CD14-positive monocyte (primary cell): ENCODE measurements around the gene PRPF31. TPM values are rescaled to one million over a fixed set of nuclear protein-coding genes. Genes with fewer than 3 reads are reported as not detected.
A peak's percentile ranks its signal among the peaks of the same experiment; 100 is the strongest.

Experiments
- DNase-seq, 3 donors: peaks; one replicate each; pipeline ENCODE4 v3.0.0-alpha.2; 2011 to 2022
- H2AFZ ChIP-seq: 2 replicates; pipeline ENCODE4 v1.6.0; 2012; ENCODE audit warnings: mild to moderate bottlenecking, low read depth, low read length, inconsistent platforms; ENCODE audit not compliant: insufficient read depth, poor library complexity, severe bottlenecking
- H3K27ac ChIP-seq, 2 donors: 1 replicate in 1 of 2; 2 replicates in 1 of 2; pipeline ENCODE4 v1.5.1; 2012 to 2013; ENCODE audit warnings: low read length in 2 of 2, control low read depth in 1 of 2, inconsistent platforms in 1 of 2, low read depth in 1 of 2, mild to moderate bottlenecking in 1 of 2
- H3K27me3 ChIP-seq, 2 donors: one replicate each; pipeline versions ENCODE4 v1.6.0 to v1.6.1; 2011 to 2013; ENCODE audit warnings: low read length in 2 of 2; ENCODE audit not compliant: control insufficient read depth in 2 of 2, insufficient read depth in 2 of 2
- H3K36me3 ChIP-seq, 2 donors: replicated peaks in 1 of 2; 1 replicate in 1 of 2; 2 replicates in 1 of 2; pipeline versions ENCODE4 v1.5.1 to v1.6.1; 2012 to 2013; ENCODE audit warnings: low read length in 2 of 2, control low read depth in 1 of 2, inconsistent platforms in 1 of 2, mild to moderate bottlenecking in 1 of 2; ENCODE audit not compliant: insufficient read depth in 2 of 2, control insufficient read depth in 1 of 2
- H3K4me1 ChIP-seq, 2 donors: 1 replicate in 1 of 2; 2 replicates in 1 of 2; pipeline versions ENCODE4 v1.5.1 to v1.6.1; 2012 to 2013; ENCODE audit warnings: low read length in 2 of 2, control low read depth in 1 of 2, inconsistent platforms in 1 of 2, mild to moderate bottlenecking in 1 of 2, moderate library complexity in 1 of 2; ENCODE audit not compliant: insufficient read depth in 2 of 2, control insufficient read depth in 1 of 2
- H3K4me2 ChIP-seq: replicated peaks from 2 replicates; pipeline ENCODE3; 2012; ENCODE audit warnings: low read length, moderate library complexity, mild to moderate bottlenecking; ENCODE audit not compliant: poor library complexity, severe bottlenecking; ENCODE audit errors: extremely low read depth
- H3K4me3 ChIP-seq, 3 experiments: fragments of 200-600 bp in 1 of 3; sonication (generic) in 1 of 3; replicated peaks in 1 of 3; 1 replicate in 2 of 3; 2 replicates in 1 of 3; pipeline ENCODE4 v1.5.1; 2011 to 2013; ENCODE audit warnings: low read length in 3 of 3, mild to moderate bottlenecking in 3 of 3, control low read depth in 2 of 3, low read depth in 2 of 3, inconsistent platforms in 1 of 3, moderate library complexity in 1 of 3
- H3K79me2 ChIP-seq: 2 replicates; pipeline ENCODE4 v1.6.0; 2012; ENCODE audit warnings: mild to moderate bottlenecking, control low read depth, inconsistent platforms, low read length, moderate library complexity; ENCODE audit not compliant: insufficient read depth
- H3K9ac ChIP-seq: 2 replicates; pipeline ENCODE4 v1.6.0; 2017; ENCODE audit warnings: low read length, mild to moderate bottlenecking; ENCODE audit not compliant: insufficient read depth, poor library complexity, severe bottlenecking
- H3K9me3 ChIP-seq, 2 donors: replicated peaks in 1 of 2; 1 replicate in 1 of 2; 2 replicates in 1 of 2; pipeline versions ENCODE4 v1.5.1 to v1.6.1; 2012 to 2013; ENCODE audit warnings: low read length in 2 of 2, control low read depth in 1 of 2; ENCODE audit not compliant: control insufficient read depth in 1 of 2, insufficient read depth in 1 of 2
- H4K20me1 ChIP-seq: 2 replicates; pipeline ENCODE4 v1.6.0; 2012; ENCODE audit warnings: mild to moderate bottlenecking, low read length, control low read depth, moderate library complexity; ENCODE audit not compliant: insufficient read depth
- H3K27ac Mint-ChIP-seq, 7 donors: one replicate each; pipeline ENCODE4 v1.8.0; 2020; ENCODE audit warnings: mild to moderate bottlenecking in 7 of 7, mixed read lengths in 7 of 7, moderate library complexity in 6 of 7, inconsistent platforms in 2 of 7
- H3K27me3 Mint-ChIP-seq, 3 donors: one replicate each; pipeline ENCODE4 v1.8.0; 2021 to 2022; ENCODE audit warnings: low read depth in 3 of 3, mild to moderate bottlenecking in 3 of 3, mixed read lengths in 3 of 3, moderate library complexity in 3 of 3, inconsistent platforms in 1 of 3
- H3K36me3 Mint-ChIP-seq, 2 donors: one replicate each; pipeline ENCODE4 v1.8.0; 2020; ENCODE audit warnings: mixed read lengths in 2 of 2, inconsistent platforms in 1 of 2, mild to moderate bottlenecking in 1 of 2
- H3K4me1 Mint-ChIP-seq: one replicate; pipeline ENCODE4 v1.8.0; 2020; ENCODE audit warnings: mild to moderate bottlenecking, mixed read lengths
- H3K4me3 Mint-ChIP-seq, 2 donors: one replicate each; pipeline ENCODE4 v1.8.0; 2020; ENCODE audit warnings: mild to moderate bottlenecking in 2 of 2, mixed read lengths in 2 of 2, moderate library complexity in 1 of 2
- H3K9me3 Mint-ChIP-seq, 7 donors: one replicate each; pipeline ENCODE4 v1.8.0; 2020 to 2022; ENCODE audit warnings: mixed read lengths in 7 of 7, mild to moderate bottlenecking in 6 of 7, moderate library complexity in 6 of 7, inconsistent platforms in 2 of 7
- CTCF ChIP-seq: fragments of 200-600 bp; IDR thresholded peaks from one replicate; pipeline ENCODE4 v1.8.0; 2022; ENCODE audit warnings: antibody characterized with exemption, mild to moderate bottlenecking
- WGBS: methylation state at CpG from one replicate; pipeline ENCODE4 v1.1.5; 2013; ENCODE audit warnings: missing lambda C conversion rate; ENCODE audit not compliant: insufficient coverage; 5-methylcytosine and 5-hydroxymethylcytosine counted together
- intact Hi-C, 2 donors: fragments of 100-400 bp; cut with micrococcal nuclease; formaldehyde crosslinking; loops; one replicate each; pipeline versions ENCODE4 v1.15.0 to v1.15.1; 2023
- polyA plus RNA-seq, 3 donors: library from polyadenylated mRNA; depleted of rRNA in 1 of 3; unstranded in 2 of 3; stranded (reverse) in 1 of 3; fragments of 300-500 nt in 2 of 3; fragments of >200 nt in 1 of 3; fragmentation: Illumina TruSeq in 2 of 3; gene quantifications; 1 replicate in 2 of 3; 2 replicates in 1 of 3; pipeline ENCODE4 v1.2.3, GENCODE V29; 2012 to 2021

The PRPF31 gene
- polyA plus RNA-seq, 3 donors, result 34.4 to 51.8 (median 37.6) TPM

GRCh38 chr19:54136864-54137698, 21.5 kb downstream of the PRPF31 start:
- Mint-ChIP-seq H3K27me3 (peaks cover 2 to 12% (median 2%) of the 10 kb centered on the region in 3 donors), H3K4me3 (peak overlapping the region; percentile 82 to 93), H3K27ac (peak overlapping the region; percentile 82 to 95 (median 94)), H3K4me1 (peaks cover 38% of the 10 kb centered on the region), H3K36me3 (peaks cover 11 to 31% of the 10 kb centered on the region in 2 donors), H3K9me3 (peaks cover 0 to 2% (median 0%) of the 10 kb centered on the region in 7 donors)
- Histone ChIP-seq H3K9ac (peak overlapping the region; percentile 100), H3K36me3 (peaks cover 21 to 30% of the 10 kb centered on the region in 2 donors), H2AFZ (peak overlapping the region; percentile 74), H3K27ac (peak overlapping the region; percentile 21 to 91), H3K9me3 (peaks cover 0 to 2% of the 10 kb centered on the region in 2 donors), H3K4me1 (peaks cover 28 to 39% of the 10 kb centered on the region in 2 donors), H3K79me2 (peaks cover 45% of the 10 kb centered on the region), H4K20me1 (peaks cover 40% of the 10 kb centered on the region), H3K27me3 (peaks cover 0 to 3% of the 10 kb centered on the region in 2 donors), H3K4me3 (peak overlapping the region; percentile 66 to 92 (median 87)), H3K4me2 (peak overlapping the region; percentile 93)
- intact Hi-C loops, result loop anchor here (1.0 to 2.0 kb wide), 3 partner anchors 22 to 35 kb away; partner anchors contain the start of genes LENG1 (in 2 of the 2) and NDUFA3 (in 1 of the 2)
- WGBS, result 0% methylated on average over 42 of the region's 46 CpGs
- no peak for TF ChIP-seq CTCF
- peak; percentile 100 for DNase-seq

GRCh38 chr19:54137699-54138488, 22.3 kb downstream of the PRPF31 start, which contains the start of gene CNOT3:
CNOT3 (plus strand) TSS chr19:54137762; CDS start chr19:54142979, 5,217 bp downstream.
- Histone ChIP-seq H3K27me3 (peaks cover 0 to 3% of the 10 kb centered on the region in 2 donors), H3K9ac (peak within 1 kb of the TSS; percentile 100), H4K20me1 (peaks cover 49% of the 10 kb centered on the region), H3K4me3 (peak within 1 kb of the TSS; percentile 66 to 92 (median 87)), H3K79me2 (peaks cover 53% of the 10 kb centered on the region), H3K9me3 (peaks cover 0 to 2% of the 10 kb centered on the region in 2 donors), H3K27ac (peak within 1 kb of the TSS; percentile 21 to 91), H3K4me2 (peak within 1 kb of the TSS; percentile 93), H2AFZ (peak within 1 kb of the TSS; percentile 74), H3K4me1 (peaks cover 28 to 39% of the 10 kb centered on the region in 2 donors), H3K36me3 (peaks cover 30 to 38% of the 10 kb centered on the region in 2 donors)
- peaks cover 0 to 2% (median 0%) of the 10 kb centered on the region in 7 donors for H3K9me3 Mint-ChIP-seq
- under 1% methylated on average over 74 of the region's 103 CpGs for WGBS
- H3K36me3 Mint-ChIP-seq, result peaks cover 19 to 33% of the 10 kb centered on the region in 2 donors
- DNase-seq, result peak in 1 of 3 donors; percentile 19
- TF ChIP-seq CTCF, result no peak
- H3K27ac Mint-ChIP-seq, result peak within 1 kb of the TSS; percentile 82 to 95 (median 94)
- peaks cover 2 to 12% (median 2%) of the 10 kb centered on the region in 3 donors for H3K27me3 Mint-ChIP-seq
- peak within 1 kb of the TSS; percentile 82 to 93 for H3K4me3 Mint-ChIP-seq
- intact Hi-C loops, result loop anchor here (1.0 to 2.0 kb wide), 3 partner anchors 21 to 36 kb away; partner anchors contain the start of genes LENG1 (in 2 of the 2) and NDUFA3 (in 1 of the 2)
- H3K4me1 Mint-ChIP-seq, result peaks cover 38% of the 10 kb centered on the region
